SU-DHL-6 (cell line): ENCODE results near the gene PFN3.
A peak's percentile ranks its signal among the peaks of the same experiment; 100 is the strongest.

Source experiments
- H2AFZ ChIP-seq: fragments of 200-600 bp; sonication (generic); 2 replicates; pipeline ENCODE4 v1.6.1; 2014; ENCODE audit warnings: low read depth, mild to moderate bottlenecking, moderate library complexity, mixed read lengths, antibody characterized with exemption, low read length; ENCODE audit not compliant: severe bottlenecking
- H3F3A ChIP-seq: fragments of 200-600 bp; shearing (Covaris generic); 2 replicates; pipeline ENCODE4 v1.6.0; 2016; ENCODE audit warnings: antibody characterized with exemption, mild to moderate bottlenecking; ENCODE audit not compliant: insufficient read depth
- H3K27ac ChIP-seq: fragments of 200-600 bp; sonication (generic); 2 replicates; pipeline ENCODE4 v1.5.1; 2016; ENCODE audit warnings: low read depth, mild to moderate bottlenecking, low read length, moderate library complexity, mixed read lengths
- H3K27me3 ChIP-seq: fragments of 200-600 bp; sonication (generic), shearing (Covaris generic); 2 replicates; pipeline ENCODE4 v1.6.0; 2014; ENCODE audit warnings: mild to moderate bottlenecking, low read length
- H3K36me3 ChIP-seq: fragments of 200-600 bp; sonication (generic); 2 replicates; pipeline ENCODE4 v1.6.1; 2014; ENCODE audit warnings: mild to moderate bottlenecking, low read length, mixed read lengths
- H3K4me2 ChIP-seq: fragments of 300-600, 200-600 bp; shearing (Covaris generic), sonication (generic); 2 replicates; pipeline ENCODE4 v1.6.0; 2014; ENCODE audit warnings: low read length, low read depth, mild to moderate bottlenecking; ENCODE audit not compliant: poor library complexity, severe bottlenecking
- H3K4me3 ChIP-seq: fragments of 200-600 bp; sonication (generic); 2 replicates; pipeline ENCODE4 v1.5.1; 2014; ENCODE audit warnings: antibody characterized with exemption, low read length, mild to moderate bottlenecking, mixed read lengths; ENCODE audit not compliant: insufficient read depth, poor library complexity, severe bottlenecking
- H3K79me2 ChIP-seq: fragments of 200-600 bp; sonication (generic); 2 replicates; pipeline ENCODE4 v1.6.1; 2014; ENCODE audit warnings: mild to moderate bottlenecking, low read length, moderate library complexity; ENCODE audit not compliant: insufficient read depth
- H3K9ac ChIP-seq: fragments of 200-600 bp; sonication (generic); 2 replicates; pipeline ENCODE4 v1.7.0; 2014; ENCODE audit warnings: mild to moderate bottlenecking, low read length
- H3K9me2 ChIP-seq: fragments of 200-600 bp; sonication (generic); replicated peaks from 2 replicates; pipeline ENCODE4 v1.6.1; 2014; ENCODE audit warnings: low read length; ENCODE audit not compliant: insufficient read depth
- H3K9me3 ChIP-seq: fragments of 200-600 bp; sonication (generic); 2 replicates; pipeline ENCODE4 v1.6.1; 2014; ENCODE audit warnings: low read length, mixed read lengths; ENCODE audit not compliant: insufficient read depth
- H4K20me1 ChIP-seq: fragments of 200-600 bp; sonication (generic); 2 replicates; pipeline ENCODE4 v1.6.1; 2014; ENCODE audit warnings: low read depth, mild to moderate bottlenecking, antibody characterized with exemption, low read length, moderate library complexity, mixed read lengths
- EZH2phosphoT487 ChIP-seq: fragments of 200-600 bp; sonication (generic), shearing (Covaris generic); conservative IDR thresholded peaks from 2 replicates; pipeline ENCODE4 v1.6.1; 2018; ENCODE audit warnings: mild to moderate bottlenecking, antibody characterized with exemption, low read length, moderate library complexity, mixed read lengths
- TF ChIP-seq, protein P1 (sequence below): fragments of 200-600 bp; sonication (generic); IDR thresholded peaks from one replicate; pipeline ENCODE4 v1.5.1; 2017; ENCODE audit warnings: antibody characterized with exemption, mild to moderate bottlenecking, low read length, moderate library complexity; ENCODE audit not compliant: insufficient read depth, poor library complexity, severe bottlenecking

PFN3 gene

DNA sequence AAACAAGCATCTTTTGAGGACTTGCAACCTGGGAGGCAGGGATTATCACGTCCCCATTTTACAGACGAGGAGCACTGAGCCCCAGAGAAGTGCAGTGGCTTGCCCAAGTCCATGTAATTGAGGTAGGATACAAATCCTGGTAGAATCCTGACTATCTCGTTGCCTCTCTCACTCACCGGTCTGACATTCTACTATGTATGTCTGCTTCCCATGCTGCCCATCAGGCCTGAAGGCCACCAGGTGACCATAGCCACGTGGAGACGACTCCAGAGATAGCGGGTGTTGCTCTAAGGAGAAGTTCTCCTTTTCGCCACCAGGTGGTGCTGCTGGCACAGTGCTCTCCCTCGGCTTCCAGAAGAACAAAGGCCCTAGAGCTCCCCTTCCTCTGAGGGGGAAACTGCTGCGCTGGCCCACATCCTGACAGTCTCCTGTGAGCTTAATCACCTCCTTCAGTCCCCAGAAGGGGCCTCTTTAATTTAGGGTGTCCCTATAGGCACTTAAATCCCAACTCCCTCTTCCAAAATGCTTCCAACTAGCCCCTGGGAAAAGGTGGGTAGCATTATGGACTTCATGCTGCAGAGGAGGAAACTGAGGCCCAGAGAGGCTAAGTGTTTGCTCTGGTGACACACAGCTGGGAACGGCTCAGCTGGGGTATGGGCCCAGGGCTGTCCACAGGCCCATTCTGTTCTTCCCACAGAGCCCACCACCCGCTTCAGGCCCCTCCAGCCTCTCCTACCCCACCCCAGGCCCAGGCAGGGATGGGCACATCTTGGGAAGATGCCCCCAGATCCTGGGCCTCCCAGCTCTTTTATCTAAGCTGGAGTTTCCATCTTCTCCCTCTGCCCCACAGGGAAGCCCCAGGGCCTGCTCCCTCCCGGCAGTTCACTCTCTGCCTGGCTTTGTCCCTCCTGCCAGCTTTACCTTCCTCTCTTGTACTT, 9.8 kb downstream of the PFN3 start:
- Histone ChIP-seq H3K9me2 (no peaks in the 10 kb centered on the region), H3K9me3 (no peaks in the 10 kb centered on the region), H3K27ac (no peak overlapping the region), H3K4me3 (no peak overlapping the region), H3K9ac (no peak overlapping the region), H2AFZ (no peak overlapping the region), H4K20me1 (no peaks in the 10 kb centered on the region), H3F3A (0 out of 2 replicates have a peak, but pooled peaks cover 3% of the 10 kb centered on the region), H3K79me2 (no peaks in the 10 kb centered on the region), H3K27me3 (no peaks in the 10 kb centered on the region), H3K4me2 (no peak overlapping the region), H3K36me3 (no peaks in the 10 kb centered on the region)
- TF ChIP-seq, protein P1, sequence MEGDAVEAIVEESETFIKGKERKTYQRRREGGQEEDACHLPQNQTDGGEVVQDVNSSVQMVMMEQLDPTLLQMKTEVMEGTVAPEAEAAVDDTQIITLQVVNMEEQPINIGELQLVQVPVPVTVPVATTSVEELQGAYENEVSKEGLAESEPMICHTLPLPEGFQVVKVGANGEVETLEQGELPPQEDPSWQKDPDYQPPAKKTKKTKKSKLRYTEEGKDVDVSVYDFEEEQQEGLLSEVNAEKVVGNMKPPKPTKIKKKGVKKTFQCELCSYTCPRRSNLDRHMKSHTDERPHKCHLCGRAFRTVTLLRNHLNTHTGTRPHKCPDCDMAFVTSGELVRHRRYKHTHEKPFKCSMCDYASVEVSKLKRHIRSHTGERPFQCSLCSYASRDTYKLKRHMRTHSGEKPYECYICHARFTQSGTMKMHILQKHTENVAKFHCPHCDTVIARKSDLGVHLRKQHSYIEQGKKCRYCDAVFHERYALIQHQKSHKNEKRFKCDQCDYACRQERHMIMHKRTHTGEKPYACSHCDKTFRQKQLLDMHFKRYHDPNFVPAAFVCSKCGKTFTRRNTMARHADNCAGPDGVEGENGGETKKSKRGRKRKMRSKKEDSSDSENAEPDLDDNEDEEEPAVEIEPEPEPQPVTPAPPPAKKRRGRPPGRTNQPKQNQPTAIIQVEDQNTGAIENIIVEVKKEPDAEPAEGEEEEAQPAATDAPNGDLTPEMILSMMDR = peak; percentile 79
- no peak for TF ChIP-seq EZH2phosphoT487

DNA sequence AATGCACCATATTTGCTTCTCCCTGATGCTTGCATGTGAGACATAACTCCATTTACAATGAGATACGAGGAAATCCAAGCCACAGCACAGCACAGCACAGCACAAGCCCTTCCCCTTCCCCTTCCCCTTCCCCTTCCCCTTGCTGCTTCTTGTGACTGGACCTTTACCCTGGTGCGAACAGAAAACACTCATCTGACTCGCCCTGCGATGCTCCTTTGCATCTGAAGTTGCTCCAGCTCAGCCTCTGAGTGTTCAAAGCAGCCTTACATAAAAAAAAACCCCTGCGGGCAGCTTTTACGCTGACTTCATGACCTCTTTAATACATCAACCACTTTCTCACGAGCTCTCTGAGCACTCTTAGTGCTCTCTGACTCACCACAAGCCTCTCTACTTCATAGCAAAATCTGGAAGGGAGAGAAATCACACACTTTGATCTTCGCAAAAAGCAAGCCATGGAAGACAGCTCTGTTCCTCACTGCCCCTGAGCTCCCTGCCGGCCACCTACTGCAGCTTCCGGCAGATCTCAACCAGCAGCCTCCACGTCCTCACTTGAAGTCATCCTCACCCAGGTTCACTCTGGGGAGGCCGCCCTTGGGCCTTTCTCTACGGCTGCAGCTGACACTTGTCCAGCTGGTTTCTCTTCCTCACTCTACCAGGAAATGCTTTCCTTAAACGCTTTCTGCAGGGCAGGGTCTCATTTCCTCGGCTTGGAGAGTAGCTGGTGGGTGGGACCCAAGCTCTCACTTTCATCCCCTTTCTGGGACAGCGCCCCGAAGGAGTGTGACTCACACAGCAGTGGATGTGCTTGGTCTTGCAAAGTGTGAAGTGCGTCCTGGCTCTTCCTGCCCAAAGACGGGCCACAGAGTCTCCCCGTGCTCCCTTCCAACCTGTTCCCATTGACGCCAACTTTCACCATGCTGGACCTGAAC, 11.0 kb downstream of the PFN3 start:
- Histone ChIP-seq H3K9me3 (no peaks in the 10 kb centered on the region), H3K79me2 (no peaks in the 10 kb centered on the region), H3K9me2 (no peaks in the 10 kb centered on the region), H3K4me2 (no peak overlapping the region), H3K27me3 (no peaks in the 10 kb centered on the region), H2AFZ (no peak overlapping the region), H4K20me1 (no peaks in the 10 kb centered on the region), H3K36me3 (no peaks in the 10 kb centered on the region), H3K27ac (no peak overlapping the region), H3K4me3 (no peak overlapping the region), H3K9ac (no peak overlapping the region), H3F3A (0 out of 2 replicates have a peak, but pooled peaks cover 3% of the 10 kb centered on the region)
- TF ChIP-seq, protein P1 = no peak
- TF ChIP-seq EZH2phosphoT487 = no peak

- no peak overlapping the region for H2AFZ ChIP-seq
- no peaks in the 10 kb centered on the region for H3K79me2 ChIP-seq
- no peak overlapping the region for H3K4me2 ChIP-seq
- no peak overlapping the region for H3K27ac ChIP-seq
- H3K9ac ChIP-seq = no peak overlapping the region
- no peaks in the 10 kb centered on the region for H3K36me3 ChIP-seq
- no peak for TF ChIP-seq EZH2phosphoT487
- TF ChIP-seq, protein P1 = no peak
- H3K9me3 ChIP-seq = no peaks in the 10 kb centered on the region
- no peaks in the 10 kb centered on the region for H4K20me1 ChIP-seq
- no peaks in the 10 kb centered on the region for H3K27me3 ChIP-seq
- H3K4me3 ChIP-seq = no peak overlapping the region
- H3K9me2 ChIP-seq = no peaks in the 10 kb centered on the region
- 0 out of 2 replicates have a peak, but pooled peaks cover 3% of the 10 kb centered on the region for H3F3A ChIP-seq
Observed at GRCh38 chr5:177388521-177389052, 11.9 kb downstream of the PFN3 start.
